ENCODE data around the gene IGF2.

Gene IGF2

GRCh38 chr11:2105511-2105910 lies 33.7 kb downstream of the IGF2 start:
- no peak for DNase-seq
- H3K27me3 ChIP-seq (replicated peaks), result no peaks in the 10 kb centered on the region
- in situ Hi-C loops (cut with HindIII; ENCODE audit: low pct_ligation_motif_present, low sequenced_read_pairs), result no loop called here
- H3K27ac ChIP-seq, result no peak overlapping the region
- no peak for TF ChIP-seq CTCF (IDR thresholded peaks at IDR 0.05; ENCODE audit: low read depth, low read length, missing control alignments)
- no peaks in the 10 kb centered on the region for H3K36me3 ChIP-seq (replicated peaks)
- no peak overlapping the region for H3K4me3 ChIP-seq (ENCODE audit: low read depth, low read length)

GRCh38 chr11:2104524-2105440 lies 34.4 kb downstream of the IGF2 start:
- no peak overlapping the region for H3K4me3 ChIP-seq (ENCODE audit: low read depth, low read length)
- H3K27ac ChIP-seq, result no peak overlapping the region
- H3K27me3 ChIP-seq (replicated peaks), result no peaks in the 10 kb centered on the region
- no peak for TF ChIP-seq CTCF (IDR thresholded peaks at IDR 0.05; ENCODE audit: low read depth, low read length, missing control alignments)
- no peak for DNase-seq
- in situ Hi-C loops (cut with HindIII; ENCODE audit: low pct_ligation_motif_present, low sequenced_read_pairs), result no loop called here
- no peaks in the 10 kb centered on the region for H3K36me3 ChIP-seq (replicated peaks)

GRCh38 chr11:2103668-2104523 lies 35.3 kb downstream of the IGF2 start:
- no peak overlapping the region for H3K4me3 ChIP-seq (ENCODE audit: low read depth, low read length)
- TF ChIP-seq CTCF (IDR thresholded peaks at IDR 0.05; ENCODE audit: low read depth, low read length, missing control alignments), result no peak
- in situ Hi-C loops (cut with HindIII; ENCODE audit: low pct_ligation_motif_present, low sequenced_read_pairs), result no loop called here
- H3K36me3 ChIP-seq (replicated peaks), result no peaks in the 10 kb centered on the region
- no peaks in the 10 kb centered on the region for H3K27me3 ChIP-seq (replicated peaks)
- no peak overlapping the region for H3K27ac ChIP-seq
- no peak for DNase-seq

GRCh38 chr11:2102883-2103213 lies 36.3 kb downstream of the IGF2 start:
- no peak for DNase-seq
- H3K36me3 ChIP-seq (replicated peaks), result no peaks in the 10 kb centered on the region
- H3K27ac ChIP-seq, result no peak overlapping the region
- in situ Hi-C loops (cut with HindIII; ENCODE audit: low pct_ligation_motif_present, low sequenced_read_pairs), result no loop called here
- H3K27me3 ChIP-seq (replicated peaks), result no peaks in the 10 kb centered on the region
- H3K4me3 ChIP-seq (ENCODE audit: low read depth, low read length), result no peak overlapping the region
- TF ChIP-seq CTCF (IDR thresholded peaks at IDR 0.05; ENCODE audit: low read depth, low read length, missing control alignments), result no peak

- H3K36me3 ChIP-seq (replicated peaks), result no peaks in the 10 kb centered on the region
- H3K4me3 ChIP-seq (ENCODE audit: low read depth, low read length), result no peak overlapping the region
- DNase-seq, result no peak
- in situ Hi-C loops (cut with HindIII; ENCODE audit: low pct_ligation_motif_present, low sequenced_read_pairs), result no loop called here
- no peaks in the 10 kb centered on the region for H3K27me3 ChIP-seq (replicated peaks)
- H3K27ac ChIP-seq, result no peak overlapping the region
- no peak for TF ChIP-seq CTCF (IDR thresholded peaks at IDR 0.05; ENCODE audit: low read depth, low read length, missing control alignments)
Measured at GRCh38 chr11:2102132-2102882, 36.9 kb downstream of the IGF2 start.
